Measurements from ENCODE around the gene RACGAP1. TPM values are rescaled to one million over a fixed set of nuclear protein-coding genes. Genes with fewer than 3 reads are reported as not detected.

The RACGAP1 gene
- total RNA-seq, 4 donors from 2014 or later = 20.1 to 44.7 (median 33.6) TPM

- H3K9me3 ChIP-seq = no peaks in the 10 kb centered on the region
- 84 to 87% methylated on average over 11 to 16 of the region's 21 CpGs for whole genome bisulfite sequencing, 2 donors
- H3K27ac ChIP-seq = no peak overlapping the region
- TF ChIP-seq CTCF (IDR thresholded peaks at IDR 0.05) (no peak), POLR2A (IDR thresholded peaks at IDR 0.05) (no peak)
- no peaks in the 10 kb centered on the region for H3K36me3 ChIP-seq
- intact Hi-C loops (cut with DNase I) = no loop called here
- H3K27me3 ChIP-seq = peaks cover 4 to 87% (median 9%) of the 10 kb centered on the region in 4 donors
- peaks cover 6 to 18% (median 7%) of the 10 kb centered on the region in 3 donors for H3K4me1 ChIP-seq
- H3K4me3 ChIP-seq = no peak overlapping the region
- no peak for DNase-seq
Observed at GRCh38 chr12:49953961-49954846, 71.1 kb downstream of the RACGAP1 start.

- WGBS, 2 donors = 80% methylated on average over 1 of the region's 4 CpGs; no CpG with 5 or more reads in 1 of the 2 donors
- Histone ChIP-seq H3K9me3 (no peaks in the 10 kb centered on the region), H3K4me1 (peaks cover 6 to 18% (median 7%) of the 10 kb centered on the region in 3 donors), H3K27ac (no peak overlapping the region), H3K4me3 (no peak overlapping the region), H3K36me3 (no peaks in the 10 kb centered on the region), H3K27me3 (peaks cover 4 to 77% (median 9%) of the 10 kb centered on the region in 4 donors)
- intact Hi-C loops (cut with DNase I) = no loop called here
- DNase-seq = no peak
- no peak for TF ChIP-seq CTCF (IDR thresholded peaks at IDR 0.05)
- TF ChIP-seq POLR2A (IDR thresholded peaks at IDR 0.05) = no peak
Observed at GRCh38 chr12:49953151-49953550, 72.1 kb downstream of the RACGAP1 start.

GRCh38 chr12:49952391-49953055 lies 72.8 kb downstream of the RACGAP1 start:
- 67 to 88% methylated on average over 1 of the region's 1 CpG for WGBS, 2 donors
- Histone ChIP-seq H3K9me3 (no peaks in the 10 kb centered on the region), H3K4me3 (no peak overlapping the region), H3K27ac (no peak overlapping the region), H3K36me3 (no peaks in the 10 kb centered on the region), H3K4me1 (peaks cover 6 to 21% (median 7%) of the 10 kb centered on the region in 3 donors), H3K27me3 (peaks cover 4 to 71% (median 9%) of the 10 kb centered on the region in 4 donors)
- intact Hi-C loops (cut with DNase I) = no loop called here
- no peak for DNase-seq
- TF ChIP-seq POLR2A (IDR thresholded peaks at IDR 0.05) (no peak), CTCF (IDR thresholded peaks at IDR 0.05) (no peak)

GRCh38 chr12:49951411-49952240 lies 73.7 kb downstream of the RACGAP1 start:
- DNase-seq = no peak
- Histone ChIP-seq H3K27me3 (peaks cover 4 to 62% (median 9%) of the 10 kb centered on the region in 4 donors), H3K36me3 (no peaks in the 10 kb centered on the region), H3K4me1 (peaks cover 6 to 23% (median 7%) of the 10 kb centered on the region in 3 donors), H3K4me3 (no peak overlapping the region), H3K9me3 (no peaks in the 10 kb centered on the region), H3K27ac (no peak overlapping the region)
- intact Hi-C loops (cut with DNase I) = no loop called here
- 74 to 75% methylated on average over 7 to 10 of the region's 14 CpGs for WGBS, 2 donors
- TF ChIP-seq POLR2A (IDR thresholded peaks at IDR 0.05) (no peak), CTCF (IDR thresholded peaks at IDR 0.05) (no peak)
